SIG-M5 treated with dmso at 0.1 percent for 504 hours (cell line): Measurements from ENCODE around the gene BRMS1.
"Not testable (repeated sequence)": the region's sequence is repeated elsewhere in the genome, so short reads cannot be mapped to it uniquely, and the experiment has no call there.

Source experiments
- DNase-seq: peaks from one replicate; lab custom pipeline; 2025; ENCODE audit not compliant: unreplicated experiment; lab: John Stamatoyannopoulos, UW

The BRMS1 gene

GRCh38 chr11:66311965-66312548 is 32.8 kb downstream of the BRMS1 start:
- peak; percentile 86 for DNase-seq

GRCh38 chr11:66311470-66311964 is 33.4 kb downstream of the BRMS1 start:
- DNase-seq: no peak

GRCh38 chr11:66310803-66311440 is 34.0 kb downstream of the BRMS1 start:
- not testable (repeated sequence) for DNase-seq

GRCh38 chr11:66310324-66310723 is 34.6 kb downstream of the BRMS1 start:
- no peak for DNase-seq

DNA sequence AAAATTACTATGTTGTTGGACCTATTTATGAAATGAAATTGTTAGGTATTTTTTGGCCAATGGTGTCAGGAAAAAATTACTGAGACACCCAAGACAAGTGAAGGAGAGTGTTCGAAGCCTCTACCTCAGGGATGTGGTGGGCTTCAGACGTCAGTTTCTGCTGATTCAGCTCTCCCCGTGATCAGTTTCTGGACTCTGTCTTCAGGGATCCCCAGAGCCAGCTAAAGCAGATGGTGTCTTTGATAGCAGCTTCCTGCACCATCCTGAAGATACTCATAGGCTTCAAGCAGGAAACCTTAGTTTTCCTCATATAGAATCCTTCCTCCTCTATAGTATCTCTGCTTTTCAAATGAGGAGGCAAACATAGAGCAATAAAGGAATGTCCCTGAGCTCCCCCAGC is 35.4 kb downstream of the BRMS1 start:
- no peak for DNase-seq

- no peak for DNase-seq
Observed at GRCh38 chr11:66302656-66303055, 42.2 kb downstream of the BRMS1 start.

DNA sequence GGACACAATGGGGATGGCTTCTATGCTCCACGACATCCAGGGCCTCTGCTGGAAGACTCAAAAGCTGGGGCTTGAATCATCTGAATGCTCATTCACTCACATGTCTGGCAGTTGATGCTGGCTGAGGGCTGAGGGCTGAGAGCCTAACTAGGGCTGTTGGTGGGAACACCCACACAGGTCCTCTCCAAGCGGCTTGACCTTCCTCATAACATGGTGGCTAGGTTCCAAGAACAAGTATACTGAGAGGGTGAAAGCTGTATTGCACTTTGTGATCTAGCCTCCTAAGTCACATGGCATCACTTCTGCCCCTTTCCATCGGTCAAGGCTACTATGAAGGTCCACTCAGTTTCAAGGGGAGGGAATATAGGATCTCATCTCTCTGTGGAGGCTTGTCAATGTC is 45.7 kb downstream of the BRMS1 start:
- no peak for DNase-seq

- DNase-seq: no peak
Observed at GRCh38 chr11:66297610-66298009, 47.3 kb downstream of the BRMS1 start.

GRCh38 chr11:66294626-66295620 is 50.0 kb downstream of the BRMS1 start:
- no peak for DNase-seq

DNA sequence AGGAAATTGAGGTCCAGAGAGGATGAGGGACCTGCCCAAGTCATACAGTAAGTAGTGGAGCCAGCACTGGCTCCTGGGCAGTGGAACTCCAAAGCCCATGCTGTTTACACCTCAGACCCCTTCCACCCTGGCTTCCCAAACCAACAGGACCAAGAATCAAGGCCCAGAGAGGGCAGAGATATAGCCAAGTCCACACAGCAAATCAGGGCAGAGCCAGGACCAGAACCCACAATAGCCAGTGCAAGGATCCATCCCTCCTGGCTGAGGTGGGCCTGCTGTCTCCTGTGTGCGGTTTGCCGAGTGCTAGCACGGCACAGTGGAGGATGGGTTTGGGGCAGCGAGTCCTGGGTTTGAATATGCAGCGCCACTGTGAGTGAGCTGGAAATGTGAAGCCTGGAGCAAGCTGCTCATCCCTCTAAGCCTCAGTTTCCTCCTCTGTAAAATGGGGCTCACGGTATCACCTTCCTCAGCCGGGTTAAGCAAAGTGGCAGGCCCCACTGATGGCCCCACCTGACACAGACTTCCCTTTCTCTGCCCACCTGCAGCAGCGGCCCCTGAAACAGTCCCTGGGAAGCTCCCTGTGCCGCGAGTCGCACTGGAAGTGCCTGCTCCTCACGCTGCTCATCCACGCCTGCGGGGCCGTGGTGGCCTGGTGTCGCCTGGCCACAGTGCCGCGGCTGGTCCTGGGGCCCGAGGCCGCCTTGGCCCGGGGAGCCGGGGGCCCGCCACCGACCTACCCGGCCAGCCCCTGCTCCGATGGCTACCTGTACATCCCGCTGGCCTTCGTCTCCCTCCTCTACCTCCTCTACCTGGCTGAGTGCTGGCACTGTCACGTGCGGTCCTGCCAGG is 50.9 kb downstream of the BRMS1 start:
- no peak for DNase-seq

GRCh38 chr11:66293352-66293751 is 51.6 kb downstream of the BRMS1 start:
- no peak for DNase-seq

DNA sequence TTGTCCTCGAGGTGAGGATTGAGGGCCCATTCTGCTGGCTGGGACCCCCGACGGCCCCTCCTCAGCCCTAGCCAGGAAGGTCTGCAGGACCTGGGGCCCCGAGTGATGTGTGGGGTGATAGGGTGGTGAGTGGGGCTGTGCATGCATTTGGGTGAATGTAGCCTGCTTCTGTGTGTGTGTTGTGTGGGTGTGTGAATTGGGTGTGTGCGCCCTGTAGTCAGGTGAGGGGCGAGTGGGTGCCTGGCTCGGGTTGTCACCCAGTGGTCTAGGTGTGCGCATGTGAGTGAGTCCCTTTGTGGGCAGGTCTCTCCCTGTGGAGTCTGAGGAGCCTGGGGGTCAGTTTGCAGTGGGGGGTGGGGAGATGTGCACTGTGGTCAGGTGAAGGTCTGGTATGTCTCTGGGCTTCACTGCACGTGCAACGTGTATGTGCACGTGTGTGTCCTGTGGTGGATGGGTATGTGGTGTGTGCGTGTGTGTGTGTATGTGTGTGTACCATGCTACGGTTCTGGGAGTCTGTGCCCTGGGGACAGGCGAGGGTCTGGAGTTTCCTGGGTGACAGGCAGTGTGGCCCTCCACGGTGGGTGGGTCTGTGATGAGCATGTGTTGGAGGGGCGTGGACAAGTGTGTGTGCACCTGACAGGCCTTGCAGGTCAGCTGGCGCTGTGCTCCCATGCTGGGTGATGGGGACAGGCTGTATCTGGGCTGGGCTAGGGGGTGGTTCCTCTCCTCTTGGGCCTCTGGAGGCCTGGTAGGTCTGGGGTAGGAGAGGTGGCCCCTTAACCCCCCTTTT is 52.2 kb downstream of the BRMS1 start:
- no peak for DNase-seq

DNA sequence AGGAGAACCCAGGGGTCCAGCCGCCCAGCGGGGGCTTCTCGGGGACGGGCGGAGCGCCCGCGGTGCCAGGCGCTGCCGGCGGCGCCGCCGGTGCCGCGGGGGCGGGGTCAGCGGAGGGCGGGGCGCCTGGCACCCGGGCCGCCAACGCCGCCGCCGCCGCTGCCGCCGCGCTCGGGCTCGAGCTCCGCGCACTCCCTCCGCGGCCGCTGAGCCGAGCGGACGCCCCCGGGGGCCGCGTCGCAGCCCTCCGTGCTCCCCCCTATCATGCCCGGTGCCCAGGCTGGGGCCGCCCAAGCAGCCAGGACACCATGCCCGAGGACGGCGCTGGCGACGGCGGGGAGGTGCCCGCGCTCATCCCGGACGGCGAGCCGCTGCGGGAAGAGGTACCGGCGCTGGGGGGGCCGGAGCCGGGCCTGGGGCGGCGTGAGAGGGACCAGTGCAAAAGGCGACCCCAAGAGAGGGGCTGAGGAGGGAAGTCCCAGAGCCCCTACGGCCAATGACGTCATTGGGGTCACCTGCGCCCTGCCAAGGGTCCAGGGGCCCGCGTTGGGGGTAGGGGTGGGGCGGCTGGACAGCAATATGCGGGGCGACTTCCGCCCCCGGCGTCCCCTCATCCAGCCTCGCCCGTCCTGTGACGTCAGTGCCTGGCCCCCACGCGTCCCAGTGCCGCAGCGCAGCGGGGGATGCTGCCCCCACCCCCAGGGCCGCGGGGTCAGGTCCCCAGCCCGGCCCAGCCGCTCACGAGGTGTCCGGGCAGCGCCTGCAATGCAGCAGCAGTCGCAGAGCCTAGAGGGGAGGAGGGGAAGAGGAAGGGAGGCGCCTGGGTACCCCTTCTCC is 53.0 kb downstream of the BRMS1 start, which contains the start of gene TMEM151A:
Gene TMEM151A (plus strand): TSS at position 189 of the 837 bp plus-strand sequence. CDS start 120 bp downstream, at position 309.
- no peak for DNase-seq

DNA sequence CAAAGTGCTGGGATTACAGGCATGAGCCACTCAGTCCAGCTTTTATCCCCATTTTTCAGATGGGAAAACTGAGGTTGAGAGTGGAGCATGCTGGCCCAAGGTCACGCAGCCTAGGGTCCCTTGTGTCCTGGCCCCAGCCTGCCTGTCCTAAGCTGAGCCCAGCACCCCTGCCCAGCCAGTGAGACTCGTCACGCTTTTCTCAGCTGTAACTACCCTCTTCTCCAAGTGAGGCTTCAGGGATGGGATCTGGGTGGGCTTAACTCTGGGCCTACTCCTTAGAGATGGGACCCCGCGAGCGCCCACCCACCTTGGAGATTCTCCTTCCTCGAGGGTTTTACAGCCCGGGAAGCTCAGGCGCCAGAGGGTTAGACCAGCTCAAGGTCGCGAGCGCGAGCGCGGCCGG is 53.6 kb downstream of the BRMS1 start:
- no peak for DNase-seq

- no peak for DNase-seq
Observed at GRCh38 chr11:66290330-66290621, 54.6 kb downstream of the BRMS1 start.

- DNase-seq: peak; percentile 79
Observed at GRCh38 chr11:66289548-66290329, 55.2 kb downstream of the BRMS1 start.

- peak; percentile 99 for DNase-seq
Observed at GRCh38 chr11:66288671-66289547, 56.0 kb downstream of the BRMS1 start, which contains the start of gene YIF1A. YIF1A (minus strand) TSS chr11:66289143; CDS start chr11:66288985, 158 bp downstream.
